Mesendoderm (in vitro differentiated cells): ENCODE results near the gene TRIM29.

ENCODE experiments used
- DNase-seq: peaks from one replicate; pipeline ENCODE4 v3.0.0; 2013
- H2AK5ac ChIP-seq: 2 replicates; pipeline ENCODE4 v1.6.1; 2013; ENCODE audit warnings: low read length, inconsistent platforms
- H2BK120ac ChIP-seq: 2 replicates; pipeline ENCODE4 v1.6.1; 2013; ENCODE audit warnings: low read depth, mild to moderate bottlenecking, low read length, moderate library complexity, mixed read lengths
- H2BK15ac ChIP-seq: replicated peaks from 2 replicates; pipeline ENCODE4 v1.6.1; 2013; ENCODE audit warnings: low read depth, mild to moderate bottlenecking, moderate library complexity
- H2BK5ac ChIP-seq: 2 replicates; pipeline ENCODE4 v1.6.1; 2013; ENCODE audit warnings: low read length, inconsistent platforms
- H3K18ac ChIP-seq: 2 replicates; pipeline ENCODE4 v1.6.1; 2013; ENCODE audit warnings: mild to moderate bottlenecking, low read length, mixed read lengths
- H3K23ac ChIP-seq: one replicate; pipeline ENCODE4 v1.6.1; 2013; ENCODE audit warnings: low read length
- H3K27ac ChIP-seq: 2 replicates; pipeline ENCODE4 v1.5.1; 2013; ENCODE audit warnings: low read depth, mild to moderate bottlenecking, inconsistent platforms, low read length, moderate library complexity
- H3K27me3 ChIP-seq: 2 replicates; pipeline ENCODE4 v1.6.1; 2013; ENCODE audit warnings: low read length, control low read depth, mild to moderate bottlenecking, inconsistent platforms; ENCODE audit not compliant: insufficient read depth, poor library complexity
- H3K36me3 ChIP-seq: 2 replicates; pipeline ENCODE4 v1.6.1; 2013; ENCODE audit warnings: low read length, inconsistent platforms; ENCODE audit not compliant: control insufficient read depth, insufficient read depth
- H3K4ac ChIP-seq: one replicate; pipeline ENCODE4 v1.6.1; 2013; ENCODE audit warnings: low read depth, mild to moderate bottlenecking, low read length, moderate library complexity
- H3K4me1 ChIP-seq: 2 replicates; pipeline ENCODE4 v1.6.1; 2013; ENCODE audit warnings: low read depth, low read length, inconsistent platforms; ENCODE audit not compliant: control insufficient read depth
- H3K4me2 ChIP-seq: 2 replicates; pipeline ENCODE4 v1.6.1; 2013; ENCODE audit warnings: low read length
- H3K4me3 ChIP-seq: 2 replicates; pipeline ENCODE4 v1.5.1; 2013; ENCODE audit warnings: mild to moderate bottlenecking, low read length
- H3K56ac ChIP-seq: one replicate; pipeline ENCODE4 v1.6.1; 2013; ENCODE audit warnings: low read length
- H3K79me1 ChIP-seq: 2 replicates; pipeline ENCODE4 v1.6.1; 2013; ENCODE audit warnings: low read length, inconsistent platforms
- H3K79me2 ChIP-seq: 2 replicates; pipeline ENCODE4 v1.6.1; 2013; ENCODE audit warnings: mild to moderate bottlenecking, low read length; ENCODE audit not compliant: control insufficient read depth, insufficient read depth
- H3K9ac ChIP-seq: 2 replicates; pipeline ENCODE4 v1.6.1; 2013; ENCODE audit warnings: low read length, inconsistent platforms
- H4K5ac ChIP-seq: one replicate; pipeline ENCODE4 v1.6.1; 2013; ENCODE audit warnings: low read length
- H4K8ac ChIP-seq: one replicate; pipeline ENCODE4 v1.6.1; 2013; ENCODE audit warnings: low read depth, mild to moderate bottlenecking, control low read depth, low read length, moderate library complexity
- WGBS: extraction: QIAGEN DNeasy Blood & Tissue Kit; methylation state at CpG from one replicate; pipeline ENCODE4 v1.1.7; 2013; ENCODE audit warnings: low lambda C conversion rate, missing lambda C conversion rate; ENCODE audit not compliant: insufficient coverage; ENCODE audit errors: extremely low coverage; 5-methylcytosine and 5-hydroxymethylcytosine counted together

Gene TRIM29

GRCh38 chr11:120091121-120091520 lies 46.8 kb downstream of the TRIM29 start:
- H3K9ac ChIP-seq: no peak overlapping the region
- no peak overlapping the region for H2BK120ac ChIP-seq
- H2BK5ac ChIP-seq: no peak overlapping the region
- no peak overlapping the region for H3K27ac ChIP-seq
- no peaks in the 10 kb centered on the region for H3K36me3 ChIP-seq
- no peak overlapping the region for H3K4me2 ChIP-seq
- no CpG with 5 or more reads among the region's 1 CpG for WGBS
- H3K27me3 ChIP-seq: no peaks in the 10 kb centered on the region
- no peak overlapping the region for H3K4me3 ChIP-seq
- no peaks in the 10 kb centered on the region for H3K79me1 ChIP-seq
- H3K18ac ChIP-seq: no peak overlapping the region
- no peak overlapping the region for H3K23ac ChIP-seq
- H3K56ac ChIP-seq: no peak overlapping the region
- no peak for DNase-seq
- H2AK5ac ChIP-seq: no peak overlapping the region
- no peaks in the 10 kb centered on the region for H3K79me2 ChIP-seq
- H4K8ac ChIP-seq: no peak overlapping the region
- H4K5ac ChIP-seq: no peak overlapping the region
- H3K4me1 ChIP-seq: no peaks in the 10 kb centered on the region
- H2BK15ac ChIP-seq: no peak overlapping the region
- no peak overlapping the region for H3K4ac ChIP-seq

- no peak overlapping the region for H4K8ac ChIP-seq
- no peaks in the 10 kb centered on the region for H3K36me3 ChIP-seq
- no peak overlapping the region for H3K4me3 ChIP-seq
- no peaks in the 10 kb centered on the region for H3K27me3 ChIP-seq
- no peak overlapping the region for H3K27ac ChIP-seq
- no peak overlapping the region for H2BK5ac ChIP-seq
- no peak overlapping the region for H2BK120ac ChIP-seq
- no peak overlapping the region for H3K23ac ChIP-seq
- H3K4me1 ChIP-seq: no peaks in the 10 kb centered on the region
- H3K18ac ChIP-seq: no peak overlapping the region
- no peak overlapping the region for H3K4ac ChIP-seq
- no peak overlapping the region for H3K9ac ChIP-seq
- no peak for DNase-seq
- no peak overlapping the region for H4K5ac ChIP-seq
- H2BK15ac ChIP-seq: no peak overlapping the region
- no peaks in the 10 kb centered on the region for H3K79me1 ChIP-seq
- H2AK5ac ChIP-seq: no peak overlapping the region
- no CpG with 5 or more reads among the region's 3 CpGs for WGBS
- no peaks in the 10 kb centered on the region for H3K79me2 ChIP-seq
- no peak overlapping the region for H3K56ac ChIP-seq
- H3K4me2 ChIP-seq: no peak overlapping the region
Measured at GRCh38 chr11:120090411-120090810, 47.5 kb downstream of the TRIM29 start.

GRCh38 chr11:120089036-120090001 lies 48.6 kb downstream of the TRIM29 start:
- H3K79me2 ChIP-seq: no peaks in the 10 kb centered on the region
- H2BK120ac ChIP-seq: no peak overlapping the region
- no CpG with 5 or more reads among the region's 6 CpGs for WGBS
- H3K4me2 ChIP-seq: no peak overlapping the region
- H2BK15ac ChIP-seq: no peak overlapping the region
- no peak overlapping the region for H2AK5ac ChIP-seq
- no peak overlapping the region for H3K4me3 ChIP-seq
- H4K5ac ChIP-seq: no peak overlapping the region
- no peaks in the 10 kb centered on the region for H3K79me1 ChIP-seq
- no peak overlapping the region for H3K18ac ChIP-seq
- H3K36me3 ChIP-seq: no peaks in the 10 kb centered on the region
- H3K4me1 ChIP-seq: no peaks in the 10 kb centered on the region
- no peaks in the 10 kb centered on the region for H3K27me3 ChIP-seq
- H3K27ac ChIP-seq: no peak overlapping the region
- no peak for DNase-seq
- no peak overlapping the region for H3K9ac ChIP-seq
- no peak overlapping the region for H2BK5ac ChIP-seq
- no peak overlapping the region for H3K4ac ChIP-seq
- no peak overlapping the region for H3K23ac ChIP-seq
- no peak overlapping the region for H4K8ac ChIP-seq
- H3K56ac ChIP-seq: no peak overlapping the region

- Histone ChIP-seq H3K18ac (no peak overlapping the region), H3K4ac (no peak overlapping the region), H3K4me1 (no peaks in the 10 kb centered on the region), H3K23ac (no peak overlapping the region), H3K36me3 (no peaks in the 10 kb centered on the region), H3K27ac (no peak overlapping the region), H2BK120ac (no peak overlapping the region), H3K4me3 (no peak overlapping the region), H4K8ac (no peak overlapping the region), H3K27me3 (no peaks in the 10 kb centered on the region), H3K9ac (no peak overlapping the region), H2BK5ac (no peak overlapping the region), H2BK15ac (no peak overlapping the region), H3K79me2 (no peaks in the 10 kb centered on the region), H3K4me2 (no peak overlapping the region), H3K79me1 (no peaks in the 10 kb centered on the region), H2AK5ac (no peak overlapping the region), H4K5ac (no peak overlapping the region), H3K56ac (no peak overlapping the region)
- no CpG with 5 or more reads among the region's 2 CpGs for WGBS
- no peak for DNase-seq
Measured at GRCh38 chr11:120088056-120088455, 49.9 kb downstream of the TRIM29 start.

GRCh38 chr11:120086651-120087050 lies 51.3 kb downstream of the TRIM29 start:
- H3K56ac ChIP-seq: no peak overlapping the region
- H3K27me3 ChIP-seq: no peaks in the 10 kb centered on the region
- no peaks in the 10 kb centered on the region for H3K36me3 ChIP-seq
- no peak overlapping the region for H3K4ac ChIP-seq
- peak; percentile 61 for DNase-seq
- H4K8ac ChIP-seq: no peak overlapping the region
- no peak overlapping the region for H2BK5ac ChIP-seq
- H3K23ac ChIP-seq: no peak overlapping the region
- H2BK15ac ChIP-seq: no peak overlapping the region
- no peaks in the 10 kb centered on the region for H3K79me2 ChIP-seq
- H3K9ac ChIP-seq: no peak overlapping the region
- H3K27ac ChIP-seq: no peak overlapping the region
- no peak overlapping the region for H3K4me2 ChIP-seq
- H2AK5ac ChIP-seq: no peak overlapping the region
- no CpG with 5 or more reads among the region's 9 CpGs for WGBS
- H3K79me1 ChIP-seq: no peaks in the 10 kb centered on the region
- no peak overlapping the region for H3K18ac ChIP-seq
- H3K4me3 ChIP-seq: no peak overlapping the region
- H3K4me1 ChIP-seq: no peaks in the 10 kb centered on the region
- H2BK120ac ChIP-seq: no peak overlapping the region
- H4K5ac ChIP-seq: no peak overlapping the region
